IPS DF 6.9 (cell line): Measurements from ENCODE around the gene SRGAP2C.
"Not testable (repeated sequence)": the region's sequence is repeated elsewhere in the genome, so short reads cannot be mapped to it uniquely, and the experiment has no call there.

Experiments
- DNase-seq: peaks from one replicate; pipeline ENCODE4 v3.0.0-alpha.2; 2013; ENCODE audit warnings: low read depth, low spot score
- H3K27ac ChIP-seq: one replicate; pipeline ENCODE4 v1.5.1; 2013; ENCODE audit warnings: low read length, control low read depth
- H3K27me3 ChIP-seq: 2 replicates; pipeline ENCODE4 v1.6.1; 2013; ENCODE audit warnings: mild to moderate bottlenecking, low read length; ENCODE audit not compliant: control insufficient read depth, insufficient read depth
- H3K36me3 ChIP-seq: 2 replicates; pipeline ENCODE4 v1.6.1; 2013; ENCODE audit warnings: low read length; ENCODE audit not compliant: control insufficient read depth, insufficient read depth
- H3K4me1 ChIP-seq: 2 replicates; pipeline ENCODE4 v1.6.1; 2013; ENCODE audit warnings: low read length; ENCODE audit not compliant: control insufficient read depth, insufficient read depth
- H3K4me3 ChIP-seq: 2 replicates; pipeline ENCODE4 v1.5.1; 2013; ENCODE audit warnings: mild to moderate bottlenecking, low read length
- H3K9me3 ChIP-seq: 2 replicates; pipeline ENCODE4 v1.6.1; 2013; ENCODE audit warnings: low read length, inconsistent platforms; ENCODE audit not compliant: control insufficient read depth, insufficient read depth
- WGBS: extraction: QIAGEN DNeasy Blood & Tissue Kit; methylation state at CpG from one replicate; pipeline ENCODE4 v1.1.7; 2013; ENCODE audit warnings: mixed read lengths, missing lambda C conversion rate; ENCODE audit not compliant: insufficient read length, insufficient coverage; 5-methylcytosine and 5-hydroxymethylcytosine counted together

The SRGAP2C gene

DNA sequence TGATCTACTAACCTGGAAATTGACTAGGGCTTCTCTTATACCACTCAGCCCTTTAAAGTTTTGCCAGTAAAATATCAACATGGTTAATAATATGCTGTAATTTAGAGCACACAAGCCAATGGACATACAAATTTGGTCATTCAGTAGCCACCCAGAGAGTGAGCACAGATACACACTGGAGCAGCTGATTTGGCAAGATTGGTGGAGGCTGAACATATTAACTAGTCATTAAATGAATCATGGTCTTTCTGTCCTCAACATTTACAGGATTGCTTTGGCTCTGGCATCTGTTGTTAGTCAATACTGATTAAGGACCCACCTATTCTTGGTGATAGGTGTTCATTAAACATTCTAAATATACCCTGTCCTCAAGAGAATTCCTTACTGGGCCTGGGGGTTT lies 130.7 kb downstream of the SRGAP2C start:
- H3K4me1 ChIP-seq, H3K36me3 ChIP-seq, H3K9me3 ChIP-seq, DNase-seq, H3K4me3 ChIP-seq, H3K27ac ChIP-seq, H3K27me3 ChIP-seq: not testable (repeated sequence)

DNA sequence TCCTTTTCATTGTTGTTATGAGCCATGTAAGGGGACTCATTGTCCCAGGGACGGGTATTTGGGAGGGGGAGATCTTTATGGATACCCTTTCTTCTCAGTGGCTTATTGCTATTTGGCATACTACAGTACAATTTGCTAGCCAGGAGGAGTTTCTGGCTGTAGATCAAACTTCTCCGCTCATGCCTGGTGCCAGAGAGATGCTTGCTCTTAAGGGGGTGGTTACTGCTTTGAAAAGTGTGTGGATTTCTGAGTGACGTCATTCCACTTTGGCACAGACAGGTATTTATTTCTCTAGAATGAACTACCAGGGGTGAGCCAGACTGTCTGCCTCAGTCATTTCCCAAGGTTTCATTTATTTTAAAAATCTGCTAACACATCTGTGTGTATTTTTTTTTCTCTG lies 131.3 kb downstream of the SRGAP2C start:
- no CpG with 5 or more reads among the region's 3 CpGs for WGBS
- not testable (repeated sequence) for DNase-seq, H3K9me3 ChIP-seq, H3K27me3 ChIP-seq, H3K4me3 ChIP-seq, H3K4me1 ChIP-seq, H3K27ac ChIP-seq, H3K36me3 ChIP-seq

DNA sequence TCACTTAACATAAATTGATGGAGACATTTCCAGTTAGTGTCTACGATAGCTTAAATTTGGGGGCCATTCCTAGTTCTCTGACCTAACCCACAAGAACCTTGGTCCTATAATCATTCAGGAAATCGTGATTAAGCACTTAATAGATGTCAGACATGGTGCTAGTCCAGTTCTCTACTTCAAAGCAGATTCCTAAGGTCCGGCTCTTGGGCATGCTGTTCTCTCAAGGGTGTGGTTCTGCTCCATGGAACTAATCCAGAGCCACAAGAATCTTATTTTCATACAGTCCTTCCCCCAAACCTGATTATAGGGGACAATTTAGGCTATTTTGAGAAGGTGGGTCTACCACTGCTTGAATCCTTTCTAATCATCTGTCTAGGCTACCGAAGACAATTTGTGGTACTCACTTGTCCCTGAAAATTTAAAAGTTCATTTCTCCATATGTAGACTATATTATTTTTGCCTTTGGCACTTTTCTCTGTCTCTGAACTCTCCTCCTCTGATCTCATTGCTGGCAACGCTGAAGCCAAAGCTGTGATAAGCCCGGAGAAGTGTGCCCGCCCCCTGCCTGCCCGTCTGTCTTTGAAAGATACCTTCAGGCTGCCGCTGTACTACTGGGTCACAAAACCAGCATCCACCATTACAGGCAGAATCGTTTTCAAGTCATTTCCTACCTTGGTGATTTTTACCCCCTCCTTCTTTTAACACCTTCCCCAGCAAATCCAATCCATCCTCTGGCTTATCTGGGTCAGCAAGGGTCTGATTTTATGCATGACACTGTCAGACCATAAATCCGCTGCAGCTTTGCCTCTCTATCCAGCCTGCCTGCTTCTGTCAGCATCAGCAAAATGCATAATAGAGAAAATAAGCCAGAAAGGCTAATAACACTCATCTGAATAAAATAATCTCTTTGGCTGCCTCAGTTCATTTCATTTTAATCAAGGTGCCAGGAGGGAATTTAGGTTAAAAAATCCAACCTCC lies 133.0 kb downstream of the SRGAP2C start:
- WGBS = no CpG with 5 or more reads among the region's 11 CpGs
- not testable (repeated sequence) for H3K36me3 ChIP-seq, H3K27ac ChIP-seq, H3K27me3 ChIP-seq, H3K4me3 ChIP-seq, DNase-seq, H3K4me1 ChIP-seq, H3K9me3 ChIP-seq

DNA sequence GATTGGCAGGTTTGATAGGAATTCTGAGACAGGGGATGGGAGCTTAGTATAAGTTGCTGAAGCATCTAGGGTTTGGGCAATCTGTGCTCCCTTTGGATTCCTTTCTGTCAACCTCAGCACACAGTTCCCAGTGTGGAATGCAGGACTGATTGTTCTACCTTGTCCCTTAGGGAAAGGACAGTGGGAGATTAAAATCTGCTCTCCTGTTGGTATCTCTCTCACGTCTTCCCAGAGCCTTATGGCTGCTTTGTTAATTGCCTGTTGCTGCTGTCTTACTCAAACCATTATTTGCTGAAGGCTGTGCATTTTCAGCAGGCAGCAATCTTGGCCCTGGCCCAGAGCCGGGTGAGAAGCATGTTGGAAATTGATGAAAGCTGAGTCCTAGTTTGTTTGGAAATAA lies 133.9 kb downstream of the SRGAP2C start:
- H3K4me1 ChIP-seq, H3K4me3 ChIP-seq, DNase-seq, H3K27ac ChIP-seq, H3K9me3 ChIP-seq, H3K36me3 ChIP-seq, H3K27me3 ChIP-seq: not testable (repeated sequence)
- WGBS = no CpG with 5 or more reads among the region's 2 CpGs

DNA sequence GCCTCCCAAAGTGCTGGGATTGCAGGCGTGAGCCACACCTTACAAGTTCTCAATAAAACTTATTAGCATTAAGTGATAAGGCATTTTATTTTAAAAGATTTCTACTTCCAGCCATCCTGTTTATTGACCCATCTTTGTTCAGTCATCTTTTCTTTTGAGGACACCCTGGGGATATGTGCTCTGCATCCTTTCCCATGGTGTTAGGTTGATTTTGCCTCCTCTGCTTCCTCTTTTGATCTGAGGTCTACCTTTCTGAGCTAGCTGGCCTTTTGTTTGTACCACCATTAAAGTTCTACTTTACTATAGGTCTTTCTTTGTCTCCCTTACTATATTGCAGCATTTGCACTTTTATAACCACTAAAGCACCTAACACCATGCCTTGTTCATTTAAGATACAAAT lies 136.9 kb downstream of the SRGAP2C start:
- not testable (repeated sequence) for H3K36me3 ChIP-seq, DNase-seq, H3K27ac ChIP-seq, H3K4me3 ChIP-seq, H3K9me3 ChIP-seq, H3K4me1 ChIP-seq, H3K27me3 ChIP-seq
- no CpG with 5 or more reads among the region's 1 CpG for WGBS

DNA sequence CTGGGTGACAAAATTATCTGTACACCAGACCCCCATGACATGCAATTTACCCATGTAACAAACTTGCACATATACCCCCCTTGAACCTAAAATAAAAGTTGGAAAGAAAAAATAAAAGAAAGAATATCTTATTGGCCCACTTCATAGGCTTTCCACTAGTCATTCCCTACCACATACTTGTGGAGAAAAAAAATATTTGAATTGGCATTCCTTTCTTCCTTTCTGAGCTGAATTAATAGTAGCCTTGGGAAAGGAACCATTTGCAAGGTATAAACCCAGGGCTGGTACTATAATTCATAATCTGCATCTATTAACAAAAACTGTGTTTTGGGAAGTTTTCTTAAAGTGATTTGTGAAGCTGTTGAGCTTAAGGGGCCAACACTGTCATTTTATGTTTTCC lies 140.0 kb downstream of the SRGAP2C start:
- H3K36me3 ChIP-seq, H3K27ac ChIP-seq, H3K4me1 ChIP-seq, H3K27me3 ChIP-seq, H3K4me3 ChIP-seq, DNase-seq, H3K9me3 ChIP-seq: not testable (repeated sequence)

DNA sequence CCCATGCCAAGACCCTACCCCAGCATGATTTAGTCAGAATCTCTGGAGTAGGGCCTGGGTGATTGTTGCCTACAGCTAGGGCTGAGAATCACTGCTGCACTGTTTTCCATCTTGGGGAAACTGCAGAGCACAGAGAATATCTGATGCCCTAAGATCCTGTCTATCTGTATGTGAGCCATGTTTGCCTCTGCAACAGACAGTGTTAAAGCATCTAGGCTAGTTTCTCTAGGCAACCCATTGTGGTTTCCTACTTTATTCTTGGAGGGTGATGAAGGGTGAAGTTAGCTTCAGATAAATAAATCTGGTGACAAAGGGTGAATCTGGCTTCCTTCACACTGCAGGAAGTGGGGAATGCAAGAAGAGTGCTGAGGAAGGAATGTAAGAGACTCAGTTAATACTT lies 147.4 kb downstream of the SRGAP2C start:
- not testable (repeated sequence) for H3K36me3 ChIP-seq, DNase-seq, H3K9me3 ChIP-seq, H3K4me1 ChIP-seq, H3K27me3 ChIP-seq, H3K4me3 ChIP-seq, H3K27ac ChIP-seq

DNA sequence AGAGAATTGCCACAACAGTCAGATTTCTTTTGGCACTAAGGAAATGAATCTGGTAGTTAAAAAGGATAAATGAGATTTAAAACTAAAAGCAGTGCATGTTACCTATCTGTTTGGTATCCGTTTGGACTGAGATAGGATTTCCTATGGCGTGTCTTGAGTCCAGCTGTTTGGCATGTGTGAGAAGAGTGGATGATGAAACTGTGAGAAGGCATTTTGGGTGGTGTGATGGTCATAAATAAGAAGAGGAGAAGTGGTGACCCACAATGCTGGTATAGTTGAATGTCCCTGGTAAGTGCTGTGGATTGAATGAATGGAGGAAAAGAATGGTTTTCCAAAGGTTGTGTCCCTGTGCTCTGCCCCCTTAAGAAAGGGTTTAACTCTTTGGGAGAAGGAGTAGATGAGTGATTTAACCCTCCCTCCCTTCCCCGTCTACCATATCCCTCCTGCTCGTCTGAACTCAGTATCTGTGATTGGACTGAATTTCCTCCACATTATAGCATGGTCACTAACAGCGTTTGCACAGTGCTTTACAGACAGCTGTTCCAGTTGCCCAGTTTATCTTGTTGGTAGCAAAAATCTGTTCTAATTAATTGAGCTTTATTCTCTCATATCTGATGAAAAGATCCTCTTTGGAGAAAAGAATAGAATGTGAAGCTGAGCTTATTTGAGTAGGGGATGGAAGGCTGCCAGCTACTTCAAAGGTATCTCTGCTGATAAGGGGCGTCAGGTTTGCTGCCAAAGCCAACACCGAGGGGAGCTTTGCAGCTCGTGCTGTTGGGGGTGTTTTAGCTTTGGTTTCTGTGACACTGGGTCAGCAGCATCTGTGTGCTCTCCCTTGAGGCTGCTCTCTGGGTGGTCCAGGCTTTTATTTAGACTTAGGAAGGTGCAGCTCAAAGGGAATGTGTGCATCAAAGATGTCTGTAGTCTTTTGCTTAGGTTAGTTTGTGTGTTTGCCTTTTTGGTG lies 148.1 kb downstream of the SRGAP2C start:
- H3K27ac ChIP-seq = not testable (repeated sequence)

DNA sequence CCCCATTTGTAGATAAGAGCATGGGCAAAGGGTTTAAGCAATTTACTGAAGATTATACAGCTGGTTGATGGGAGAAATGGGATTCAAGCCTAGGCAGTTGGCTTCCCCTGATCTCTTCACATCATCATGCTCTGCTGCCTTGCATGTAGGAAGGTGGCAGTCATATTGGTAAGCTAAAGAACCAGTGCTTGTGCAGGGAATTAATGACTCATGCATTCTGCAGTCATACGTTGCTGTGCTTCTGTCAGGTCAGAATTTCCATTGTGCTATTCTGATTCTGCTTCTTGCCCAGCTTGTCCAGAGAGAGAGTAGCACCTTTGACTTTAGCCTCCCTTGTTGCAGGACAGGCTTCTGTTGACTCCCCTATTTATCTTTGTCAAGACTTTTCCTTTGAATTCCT lies 153.2 kb downstream of the SRGAP2C start:
- not testable (repeated sequence) for DNase-seq, H3K9me3 ChIP-seq, H3K27ac ChIP-seq, H3K36me3 ChIP-seq, H3K27me3 ChIP-seq, H3K4me1 ChIP-seq, H3K4me3 ChIP-seq
- no CpG with 5 or more reads among the region's 1 CpG for WGBS

More for the DNA sequence above, 148.1 kb downstream of the SRGAP2C start:
- H3K4me1 ChIP-seq, DNase-seq, H3K4me3 ChIP-seq, H3K36me3 ChIP-seq, H3K9me3 ChIP-seq, H3K27me3 ChIP-seq: not testable (repeated sequence)
- no CpG with 5 or more reads among the region's 8 CpGs for whole genome bisulfite sequencing

DNA sequence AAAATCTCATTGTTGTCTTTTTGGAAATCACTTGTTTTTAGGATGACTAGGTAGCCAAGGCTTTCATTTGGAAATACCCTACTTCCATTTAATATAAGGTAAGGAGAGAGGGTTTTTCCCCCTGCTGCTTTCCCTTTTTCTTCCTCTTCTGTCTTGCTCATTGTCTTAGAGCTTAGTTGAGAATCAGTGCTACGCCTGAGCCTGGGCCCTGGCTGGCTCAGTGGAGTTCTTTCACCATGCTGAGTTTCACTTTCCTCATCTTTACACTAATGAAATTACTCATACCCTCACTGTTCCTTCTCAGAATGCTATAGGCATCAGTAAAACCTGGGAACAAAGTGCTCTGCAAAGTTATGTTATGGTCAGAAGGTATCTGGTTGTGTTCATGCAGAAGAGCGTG lies 154.8 kb downstream of the SRGAP2C start:
- not testable (repeated sequence) for H3K4me3 ChIP-seq, H3K4me1 ChIP-seq, H3K36me3 ChIP-seq, H3K9me3 ChIP-seq, H3K27ac ChIP-seq, DNase-seq, H3K27me3 ChIP-seq
- WGBS = no CpG with 5 or more reads among the region's 2 CpGs
